Panc1 (cell line): ENCODE data around the gene VPS41. TPM values are rescaled to one million over a fixed set of nuclear protein-coding genes. Genes with fewer than 3 reads are reported as not detected.

Experiments used
- ATAC-seq: fragments of 200-7000 bp; cut with Tn5 transposase; 2 replicates; pipeline ENCODE4 v1.9.1; 2020; ENCODE audit warnings: mild to moderate bottlenecking, moderate library complexity
- BruUV-seq: library from RNA; stranded (reverse); fragments of 400-500 nt; replicated peaks from 2 replicates; lab custom pipeline; 2021; lab: Mats Ljungman, UMichigan
- CTCF ChIA-PET: fragments of 300-600 bp; sonication (Branson Sonifier 250); formaldehyde crosslinking; loops from one replicate; lab custom pipeline; 2022; ENCODE audit warnings: antibody characterized with exemption; lab: Charles Lee
- POLR2A ChIA-PET: fragments of 300-600 bp; sonication (Branson Sonifier 250); formaldehyde crosslinking; loops from one replicate; lab custom pipeline; 2022; ENCODE audit warnings: antibody characterized with exemption; lab: Charles Lee
- DNase-seq: peaks from one replicate; pipeline ENCODE4 v3.0.0-alpha.2; 2010; ENCODE audit warnings: low read depth, low spot score
- H3K27ac ChIP-seq: 2 replicates; pipeline ENCODE4 v1.5.1; 2011; ENCODE audit warnings: mild to moderate bottlenecking, low read length, inconsistent platforms
- H3K27me3 ChIP-seq: fragments of 200-500 bp; sonication (Bioruptor generic); 2 replicates; pipeline ENCODE4 v1.6.0; 2014; ENCODE audit warnings: low read length, inconsistent platforms; ENCODE audit not compliant: control insufficient read depth, insufficient read depth
- H3K36me3 ChIP-seq: fragments of 200-500 bp; sonication (Bioruptor generic); 2 replicates; pipeline ENCODE4 v1.5.1; 2014; ENCODE audit warnings: inconsistent platforms, mild to moderate bottlenecking, low read length, moderate library complexity; ENCODE audit not compliant: control insufficient read depth, insufficient read depth
- H3K4me1 ChIP-seq: 2 replicates; pipeline ENCODE4 v1.5.1; 2011; ENCODE audit warnings: inconsistent platforms, mild to moderate bottlenecking, low read length, moderate library complexity; ENCODE audit not compliant: control insufficient read depth, insufficient read depth
- H3K4me3 ChIP-seq, 2 experiments: 2 replicates each; pipeline ENCODE4 v1.5.1; 2011 to 2012; ENCODE audit warnings: low read depth in 2 of 2, low read length in 2 of 2, mild to moderate bottlenecking in 2 of 2, inconsistent platforms in 1 of 2, moderate library complexity in 1 of 2
- H3K9me3 ChIP-seq: fragments of 200-500 bp; sonication (Bioruptor generic); 2 replicates; pipeline ENCODE4 v1.5.1; 2014; ENCODE audit warnings: low read depth, mild to moderate bottlenecking, inconsistent platforms, low read length, moderate library complexity; ENCODE audit not compliant: control insufficient read depth, insufficient read depth
- CTCF ChIP-seq: fragments of 450-650 bp; IDR thresholded peaks from 2 replicates; pipeline ENCODE4 v1.5.1; 2017; ENCODE audit warnings: mild to moderate bottlenecking
- POLR2AphosphoS5 ChIP-seq: IDR thresholded peaks from 2 replicates; pipeline ENCODE4 v1.6.1; 2012; ENCODE audit warnings: mild to moderate bottlenecking, low read depth, low read length, moderate library complexity
- REST ChIP-seq, 2 experiments: IDR thresholded peaks; 2 replicates each; pipeline ENCODE4 v1.6.1; 2011 to 2012; ENCODE audit warnings: low read depth in 2 of 2, control low read depth in 1 of 2, low read length in 1 of 2, mild to moderate bottlenecking in 1 of 2, moderate library complexity in 1 of 2; ENCODE audit not compliant: insufficient read depth in 1 of 2
- SIN3A ChIP-seq: IDR thresholded peaks from 2 replicates; pipeline ENCODE4 v1.6.1; 2012; ENCODE audit warnings: low read depth, mild to moderate bottlenecking, low read length, moderate library complexity, borderline replicate concordance; ENCODE audit not compliant: insufficient read depth
- TCF7L2 ChIP-seq: IDR thresholded peaks from 2 replicates; pipeline ENCODE4 v1.6.1; 2011; ENCODE audit warnings: mild to moderate bottlenecking, low read depth, low read length, inconsistent platforms
- in situ Hi-C: cut with HindIII; loops from 2 replicates; pipeline ENCODE4 v1.10.0; 2016; ENCODE audit warnings: low sequenced_read_pairs, low pct_unique_long_range_greater_than_20kb
- intact Hi-C: fragments of 100-400 bp; cut with micrococcal nuclease; formaldehyde crosslinking; loops from one replicate; pipeline ENCODE4 v1.10.0; 2022; ENCODE audit not compliant: unreplicated experiment
- total RNA-seq: library from RNA; stranded (reverse); gene quantifications from one replicate; pipeline ENCODE4 v1.2.1, GENCODE V29; 2021; ENCODE audit not compliant: unreplicated experiment

The VPS41 gene
- total RNA-seq, 1 experiment from 2014 or later = 127 TPM

GRCh38 chr7:38872202-38872601 is 36.8 kb downstream of the VPS41 start:
- no peaks in the 10 kb centered on the region for H3K36me3 ChIP-seq
- POLR2A ChIA-PET = no interaction called here
- in situ Hi-C loops = no loop called here
- ATAC-seq (0 out of 2 replicates have a peak, but pooled peaks have one; percentile 38), DNase-seq (no peak)
- no peaks in the 10 kb centered on the region for H3K9me3 ChIP-seq
- no peak for TF ChIP-seq POLR2AphosphoS5
- no peak for TF ChIP-seq SIN3A
- TF ChIP-seq TCF7L2 = no peak
- TF ChIP-seq REST (IDR thresholded peaks at IDR 0.05; ENCODE audit: insufficient read depth in 1 of 2, low read depth in 2 of 2, low read length in 1 of 2) = no peak
- no peak for TF ChIP-seq CTCF
- no peaks in the 10 kb centered on the region for H3K4me1 ChIP-seq
- CTCF ChIA-PET = no interaction called here
- H3K27me3 ChIP-seq = no peaks in the 10 kb centered on the region
- H3K4me3 ChIP-seq = no peak overlapping the region
- intact Hi-C loops = no loop called here
- no peak overlapping the region for H3K27ac ChIP-seq
- no TSS peak for BruUV-seq

DNA sequence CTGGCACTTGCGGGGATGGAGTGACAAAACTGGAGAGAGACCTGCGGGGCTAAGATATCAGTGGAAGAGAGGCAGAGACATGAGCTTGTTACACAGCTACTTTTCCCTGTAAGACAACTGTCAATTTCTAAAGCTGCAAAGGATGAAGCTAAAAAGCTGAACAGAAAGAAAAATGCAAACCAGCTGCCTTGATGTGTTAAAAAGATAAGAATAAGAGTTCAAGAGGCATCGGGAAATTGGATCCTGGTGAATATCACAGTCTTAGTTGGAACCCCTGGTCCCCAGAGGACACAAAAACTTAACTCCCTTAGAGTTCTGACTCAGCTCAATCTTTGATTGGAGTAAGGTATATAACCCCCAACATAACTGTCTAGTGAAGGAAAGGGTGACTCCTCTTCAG is 38.8 kb downstream of the VPS41 start:
- Histone ChIP-seq H3K27ac (no peak overlapping the region), H3K4me3 (no peak overlapping the region), H3K27me3 (no peaks in the 10 kb centered on the region), H3K9me3 (no peaks in the 10 kb centered on the region), H3K36me3 (no peaks in the 10 kb centered on the region), H3K4me1 (no peaks in the 10 kb centered on the region)
- DNase-seq (no peak), ATAC-seq (no peak)
- ChIA-PET POLR2A (no interaction called here), CTCF (no interaction called here)
- BruUV-seq = no TSS peak
- intact Hi-C loops (no loop called here), in situ Hi-C loops (no loop called here)
- TF ChIP-seq CTCF = no peak
- no peak for TF ChIP-seq SIN3A
- TF ChIP-seq POLR2AphosphoS5 = no peak
- TF ChIP-seq REST (IDR thresholded peaks at IDR 0.05; ENCODE audit: insufficient read depth in 1 of 2, low read depth in 2 of 2, low read length in 1 of 2) = no peak
- no peak for TF ChIP-seq TCF7L2
